Activated naive CD8-positive, alpha-beta T cell treated with anti-CD3 and anti-CD28 coated beads, Interleukin-2, amount 50 U/mL, for 24 hours (primary cell): Measurements from ENCODE around the gene CD207.
"Not testable (repeated sequence)": the region's sequence is repeated elsewhere in the genome, so short reads cannot be mapped to it uniquely, and the experiment has no call there.

Source experiments
- ATAC-seq: fragments of 150-1000 bp; cut with Tn5 transposase; one replicate; pipeline ENCODE4 v1.10.0; 2021
- DNase-seq: peaks from one replicate; pipeline ENCODE4 v3.0.0; 2021
- H3K27ac Mint-ChIP-seq: one replicate; pipeline ENCODE4 v1.8.0; 2021; ENCODE audit warnings: mild to moderate bottlenecking, mixed read lengths
- H3K27me3 Mint-ChIP-seq: one replicate; pipeline ENCODE4 v1.8.0; 2021; ENCODE audit warnings: mixed read lengths
- H3K36me3 Mint-ChIP-seq: one replicate; pipeline ENCODE4 v1.8.0; 2021; ENCODE audit warnings: low read depth, mixed read lengths
- H3K4me1 Mint-ChIP-seq: one replicate; pipeline ENCODE4 v1.8.0; 2021; ENCODE audit warnings: mixed read lengths
- H3K4me3 Mint-ChIP-seq: one replicate; pipeline ENCODE4 v1.8.0; 2021; ENCODE audit warnings: mild to moderate bottlenecking, moderate library complexity, mixed read lengths
- H3K9me3 Mint-ChIP-seq: one replicate; pipeline ENCODE4 v1.8.0; 2021; ENCODE audit warnings: mixed read lengths

Gene CD207

DNA sequence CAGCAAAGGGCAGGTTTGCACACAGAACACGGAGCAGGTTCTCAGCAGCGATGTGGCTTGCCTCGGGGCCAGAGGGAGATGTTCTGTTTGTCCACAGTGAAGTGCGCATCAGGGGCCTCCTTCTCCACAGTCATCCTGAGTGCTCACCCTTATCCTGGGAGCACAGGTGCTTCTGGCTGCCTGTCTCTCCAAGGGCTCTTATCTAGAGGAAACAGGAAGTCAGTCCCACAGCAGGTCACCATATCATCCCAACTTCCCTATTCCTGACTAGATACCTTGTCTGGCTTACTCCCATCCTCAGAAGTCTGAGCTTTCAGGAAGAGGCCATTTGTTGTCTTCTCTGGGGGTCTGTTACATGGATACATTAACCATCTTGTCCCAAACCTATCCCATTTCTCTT, at the start of gene CD207:
Gene CD207 (minus strand): TSS at position 174 of the 400 bp plus-strand sequence. CDS start 40 bp downstream, at position 134.
- no peak for DNase-seq
- H3K4me1 Mint-ChIP-seq = no peaks in the 10 kb centered on the region
- H3K27ac Mint-ChIP-seq = no peak within 1 kb of the TSS
- no peaks in the 10 kb centered on the region for H3K36me3 Mint-ChIP-seq
- no peak for ATAC-seq
- H3K4me3 Mint-ChIP-seq = no peak within 1 kb of the TSS
- H3K9me3 Mint-ChIP-seq = no peaks in the 10 kb centered on the region
- peaks cover 7% of the 10 kb centered on the region for H3K27me3 Mint-ChIP-seq

- H3K36me3 Mint-ChIP-seq, ATAC-seq, H3K4me1 Mint-ChIP-seq, H3K4me3 Mint-ChIP-seq, H3K27ac Mint-ChIP-seq, H3K9me3 Mint-ChIP-seq, DNase-seq: not testable (repeated sequence)
- H3K27me3 Mint-ChIP-seq = peaks cover 82% of the 10 kb centered on the region
Observed at GRCh38 chr2:70878543-70878942, 42.9 kb upstream of the CD207 start.

- not testable (repeated sequence) for H3K4me1 Mint-ChIP-seq, ATAC-seq, H3K4me3 Mint-ChIP-seq, H3K9me3 Mint-ChIP-seq, DNase-seq, H3K27ac Mint-ChIP-seq, H3K36me3 Mint-ChIP-seq
- H3K27me3 Mint-ChIP-seq = peaks cover 78% of the 10 kb centered on the region
Observed at GRCh38 chr2:70876138-70876537, 40.5 kb upstream of the CD207 start.

- H3K27me3 Mint-ChIP-seq = peaks cover 59% of the 10 kb centered on the region
- peaks cover 4% of the 10 kb centered on the region for H3K9me3 Mint-ChIP-seq
- peaks cover 3% of the 10 kb centered on the region for H3K4me1 Mint-ChIP-seq
- no peak overlapping the region for H3K27ac Mint-ChIP-seq
- ATAC-seq (no peak), DNase-seq (no peak)
- no peak overlapping the region for H3K4me3 Mint-ChIP-seq
- peaks cover 2% of the 10 kb centered on the region for H3K36me3 Mint-ChIP-seq
Observed at GRCh38 chr2:70873541-70873940, 37.9 kb upstream of the CD207 start.

GRCh38 chr2:70871398-70872211, 36.0 kb upstream of the CD207 start:
- Mint-ChIP-seq H3K4me1 (peaks cover 3% of the 10 kb centered on the region), H3K27me3 (peaks cover 43% of the 10 kb centered on the region), H3K36me3 (no peaks in the 10 kb centered on the region), H3K9me3 (no peaks in the 10 kb centered on the region), H3K27ac (no peak overlapping the region), H3K4me3 (peak overlapping the region; percentile 14)
- ATAC-seq (peak; percentile 93), DNase-seq (peak; percentile 90)

GRCh38 chr2:70870790-70871189, 35.2 kb upstream of the CD207 start:
- no peaks in the 10 kb centered on the region for H3K36me3 Mint-ChIP-seq
- DNase-seq (no peak), ATAC-seq (no peak)
- H3K27ac Mint-ChIP-seq = no peak overlapping the region
- H3K27me3 Mint-ChIP-seq = peaks cover 35% of the 10 kb centered on the region
- H3K4me1 Mint-ChIP-seq = peaks cover 3% of the 10 kb centered on the region
- no peaks in the 10 kb centered on the region for H3K9me3 Mint-ChIP-seq
- no peak overlapping the region for H3K4me3 Mint-ChIP-seq

DNA sequence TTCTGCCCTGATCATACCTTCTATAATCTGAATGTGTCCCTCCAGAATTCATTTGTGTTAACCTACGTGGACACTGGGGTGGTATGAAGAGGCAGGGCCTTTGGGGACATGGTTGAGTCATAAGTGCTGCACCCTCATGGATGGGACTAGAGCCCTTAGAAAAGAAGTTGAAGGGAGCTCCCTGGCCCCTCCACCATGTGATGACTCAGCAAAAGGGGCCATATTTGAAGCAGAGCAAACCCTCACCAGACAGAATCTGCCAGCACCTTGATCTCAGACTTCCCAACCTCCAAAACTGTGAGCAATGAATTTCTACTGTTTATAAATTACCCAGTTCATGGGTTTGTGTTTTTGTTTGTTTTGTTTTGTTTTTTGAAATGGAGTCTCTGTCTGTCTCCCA, 33.4 kb upstream of the CD207 start:
- H3K27ac Mint-ChIP-seq = no peak overlapping the region
- peaks cover 32% of the 10 kb centered on the region for H3K27me3 Mint-ChIP-seq
- H3K9me3 Mint-ChIP-seq = no peaks in the 10 kb centered on the region
- no peak for DNase-seq
- no peaks in the 10 kb centered on the region for H3K36me3 Mint-ChIP-seq
- H3K4me3 Mint-ChIP-seq = no peak overlapping the region
- ATAC-seq = no peak
- peaks cover 3% of the 10 kb centered on the region for H3K4me1 Mint-ChIP-seq

- Mint-ChIP-seq H3K9me3 (no peaks in the 10 kb centered on the region), H3K36me3 (no peaks in the 10 kb centered on the region), H3K4me1 (peaks cover 4% of the 10 kb centered on the region), H3K27me3 (peaks cover 37% of the 10 kb centered on the region), H3K4me3 (peak overlapping the region; percentile 2), H3K27ac (no peak overlapping the region)
- DNase-seq (peak; percentile 80), ATAC-seq (peak; percentile 61)
Observed at GRCh38 chr2:70861777-70862625, 26.4 kb upstream of the CD207 start.

DNA sequence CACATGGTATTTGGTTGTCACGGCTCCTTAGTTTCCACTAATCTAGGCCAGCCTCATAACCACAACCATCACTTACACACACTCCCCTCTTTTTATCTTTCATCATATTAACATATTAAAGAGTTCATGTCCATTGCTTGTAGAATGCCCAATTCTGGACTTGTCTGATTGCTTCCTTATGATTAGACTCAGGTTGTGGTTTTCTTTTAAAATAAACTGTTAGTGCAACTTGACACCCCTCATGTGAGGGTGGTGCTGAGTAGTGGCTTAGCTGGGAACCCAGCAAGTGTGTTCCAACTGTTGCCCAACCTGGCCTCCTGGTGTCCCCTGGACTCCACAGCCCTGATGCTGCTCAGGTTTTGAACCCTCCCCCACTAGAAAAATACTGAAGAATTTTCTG, 20.1 kb upstream of the CD207 start:
- ATAC-seq = no peak
- no peaks in the 10 kb centered on the region for H3K9me3 Mint-ChIP-seq
- H3K27me3 Mint-ChIP-seq = peaks cover 10% of the 10 kb centered on the region
- H3K4me1 Mint-ChIP-seq = peaks cover 27% of the 10 kb centered on the region
- H3K36me3 Mint-ChIP-seq = no peaks in the 10 kb centered on the region
- H3K4me3 Mint-ChIP-seq = no peak overlapping the region
- H3K27ac Mint-ChIP-seq = no peak overlapping the region
- DNase-seq = no peak

DNA sequence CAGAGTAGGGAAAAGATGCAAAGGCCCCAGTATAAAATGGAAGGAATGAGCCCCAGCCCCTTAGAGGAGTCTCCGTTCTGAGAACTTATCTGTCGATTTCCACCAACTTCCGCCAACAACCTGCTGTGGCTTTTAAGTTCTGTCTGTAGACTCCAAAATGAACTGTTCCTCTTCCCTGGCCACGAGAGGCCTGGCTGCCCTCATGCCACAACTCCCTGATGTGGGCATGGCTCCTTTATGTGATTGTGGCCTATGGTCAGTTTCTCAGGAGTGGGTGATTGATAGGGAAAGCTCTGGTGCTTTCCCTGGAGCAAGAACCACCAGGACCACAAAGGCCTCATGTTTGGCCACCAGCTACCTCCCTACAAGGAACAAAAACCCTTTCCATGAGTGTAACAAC, 18.8 kb upstream of the CD207 start:
- ATAC-seq (no peak), DNase-seq (no peak)
- peaks cover 29% of the 10 kb centered on the region for H3K4me1 Mint-ChIP-seq
- H3K27me3 Mint-ChIP-seq = no peaks in the 10 kb centered on the region
- no peaks in the 10 kb centered on the region for H3K36me3 Mint-ChIP-seq
- no peak overlapping the region for H3K27ac Mint-ChIP-seq
- H3K4me3 Mint-ChIP-seq = no peak overlapping the region
- H3K9me3 Mint-ChIP-seq = no peaks in the 10 kb centered on the region

DNA sequence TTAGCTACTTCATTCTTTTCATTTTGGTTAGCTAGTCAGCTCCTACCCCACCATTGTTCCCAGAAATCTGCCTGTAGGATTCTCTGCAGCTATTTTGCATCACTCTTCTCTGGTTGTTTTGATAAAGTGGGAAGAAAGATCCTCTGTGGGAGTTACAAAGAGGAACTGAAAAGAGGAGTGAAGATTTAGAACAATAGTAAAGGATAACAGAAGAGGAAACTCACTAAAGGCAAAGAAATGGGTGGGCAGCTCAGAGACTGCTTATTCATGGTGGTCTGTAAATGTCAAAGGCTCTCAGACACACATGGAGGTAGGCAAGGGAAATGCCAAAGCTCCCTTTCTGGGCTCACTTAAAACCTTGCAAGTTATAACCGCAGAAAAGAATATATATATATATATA, 17.2 kb upstream of the CD207 start:
- ATAC-seq = no peak
- no peak for DNase-seq
- no peaks in the 10 kb centered on the region for H3K9me3 Mint-ChIP-seq
- H3K36me3 Mint-ChIP-seq = no peaks in the 10 kb centered on the region
- H3K27ac Mint-ChIP-seq = peak overlapping the region; percentile 61
- no peaks in the 10 kb centered on the region for H3K27me3 Mint-ChIP-seq
- peak overlapping the region; percentile 16 for H3K4me3 Mint-ChIP-seq
- peaks cover 29% of the 10 kb centered on the region for H3K4me1 Mint-ChIP-seq

- H3K27ac Mint-ChIP-seq = peak overlapping the region; percentile 83
- H3K4me1 Mint-ChIP-seq = peaks cover 29% of the 10 kb centered on the region
- DNase-seq = peak; percentile 14
- peak; percentile 98 for ATAC-seq
- no peaks in the 10 kb centered on the region for H3K9me3 Mint-ChIP-seq
- H3K4me3 Mint-ChIP-seq = peak overlapping the region; percentile 39
- H3K27me3 Mint-ChIP-seq = no peaks in the 10 kb centered on the region
- H3K36me3 Mint-ChIP-seq = no peaks in the 10 kb centered on the region
Observed at GRCh38 chr2:70851704-70852103, 16.1 kb upstream of the CD207 start.

- H3K27ac Mint-ChIP-seq = peak overlapping the region; percentile 19
- no peaks in the 10 kb centered on the region for H3K36me3 Mint-ChIP-seq
- H3K27me3 Mint-ChIP-seq = no peaks in the 10 kb centered on the region
- DNase-seq (no peak), ATAC-seq (no peak)
- peaks cover 29% of the 10 kb centered on the region for H3K4me1 Mint-ChIP-seq
- no peak overlapping the region for H3K4me3 Mint-ChIP-seq
- H3K9me3 Mint-ChIP-seq = no peaks in the 10 kb centered on the region
Observed at GRCh38 chr2:70850925-70851324, 15.3 kb upstream of the CD207 start.

DNA sequence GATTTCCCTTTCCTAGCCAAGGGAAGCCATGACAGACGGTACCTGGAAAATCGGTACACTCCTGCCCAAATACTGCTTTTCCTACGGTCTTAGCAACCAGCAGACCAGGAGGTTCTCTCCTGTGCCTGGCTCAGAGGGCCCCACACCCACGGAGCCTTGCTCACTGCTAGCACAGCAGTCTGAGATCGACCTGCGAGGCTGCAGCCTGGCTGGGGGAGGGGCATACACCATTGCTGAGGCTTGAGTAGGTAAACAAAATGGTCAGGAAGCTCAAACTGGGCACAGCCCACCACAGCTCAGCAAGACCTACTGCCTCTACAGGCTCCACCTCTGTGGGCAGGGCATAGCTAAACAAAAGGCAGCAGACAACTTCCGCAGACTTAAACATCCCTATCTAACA, 6.8 kb upstream of the CD207 start:
- H3K4me1 Mint-ChIP-seq = no peaks in the 10 kb centered on the region

More for the DNA sequence above, 6.8 kb upstream of the CD207 start:
- DNase-seq = no peak
- no peak overlapping the region for H3K27ac Mint-ChIP-seq
- peaks cover 6% of the 10 kb centered on the region for H3K27me3 Mint-ChIP-seq
- H3K36me3 Mint-ChIP-seq = no peaks in the 10 kb centered on the region
- no peak for ATAC-seq
- H3K4me3 Mint-ChIP-seq = no peak overlapping the region
- H3K9me3 Mint-ChIP-seq = no peaks in the 10 kb centered on the region
